Measurements from ENCODE around the gene EXOC6.

EXOC6 gene

GRCh38 chr10:92847202-92847864 is 987 bp upstream of the EXOC6 start:
- peaks cover 32% of the 10 kb centered on the region for H3K4me1 ChIP-seq
- no peaks in the 10 kb centered on the region for H3K9me3 ChIP-seq
- peak overlapping the region; percentile 85 for H3K4me2 ChIP-seq
- H3K9ac ChIP-seq = no peak overlapping the region
- TF ChIP-seq Cebpa-rat (IDR thresholded peaks at IDR 0.05) = peak; percentile 86
- no peaks in the 10 kb centered on the region for H3K27me3 ChIP-seq
- H4K20me1 ChIP-seq = no peaks in the 10 kb centered on the region
- H3K4me3 ChIP-seq = 0 out of 2 replicates have a peak overlapping the region, but pooled peaks have one; percentile 96
- H3K27ac ChIP-seq = no peak overlapping the region
- no peaks in the 10 kb centered on the region for H3K36me3 ChIP-seq

- H3K27me3 ChIP-seq = no peaks in the 10 kb centered on the region
- TF ChIP-seq Cebpa-rat (IDR thresholded peaks at IDR 0.05) = no peak
- H3K9ac ChIP-seq = peak overlapping the region; percentile 94
- peaks cover 32% of the 10 kb centered on the region for H3K4me1 ChIP-seq
- no peaks in the 10 kb centered on the region for H3K36me3 ChIP-seq
- H3K9me3 ChIP-seq = no peaks in the 10 kb centered on the region
- H3K4me3 ChIP-seq = peak overlapping the region; percentile 96
- peak overlapping the region; percentile 94 for H3K27ac ChIP-seq
- no peaks in the 10 kb centered on the region for H4K20me1 ChIP-seq
- H3K4me2 ChIP-seq = peak overlapping the region; percentile 85
Measured at GRCh38 chr10:92848037-92848440, 281 bp upstream of the EXOC6 start.

- Histone ChIP-seq H3K27me3 (no peaks in the 10 kb centered on the region), H3K36me3 (no peaks in the 10 kb centered on the region), H3K4me1 (peaks cover 32% of the 10 kb centered on the region), H3K27ac (peak overlapping the region; percentile 94), H3K9ac (peak overlapping the region; percentile 94), H3K4me3 (peak overlapping the region; percentile 96), H4K20me1 (no peaks in the 10 kb centered on the region), H3K9me3 (no peaks in the 10 kb centered on the region), H3K4me2 (peak overlapping the region; percentile 78)
- TF ChIP-seq Cebpa-rat (IDR thresholded peaks at IDR 0.05) = no peak
Measured at GRCh38 chr10:92849234-92849525, 860 bp downstream of the EXOC6 start.

GRCh38 chr10:92849576-92850090 is 1.3 kb downstream of the EXOC6 start:
- no peaks in the 10 kb centered on the region for H3K9me3 ChIP-seq
- no peaks in the 10 kb centered on the region for H3K36me3 ChIP-seq
- H3K4me3 ChIP-seq = peak overlapping the region; percentile 96
- H3K9ac ChIP-seq = peak overlapping the region; percentile 94
- H3K4me2 ChIP-seq = peak overlapping the region; percentile 78
- peaks cover 32% of the 10 kb centered on the region for H3K4me1 ChIP-seq
- H4K20me1 ChIP-seq = no peaks in the 10 kb centered on the region
- no peaks in the 10 kb centered on the region for H3K27me3 ChIP-seq
- TF ChIP-seq Cebpa-rat (IDR thresholded peaks at IDR 0.05) = no peak
- no peak overlapping the region for H3K27ac ChIP-seq

- H3K9me3 ChIP-seq = no peaks in the 10 kb centered on the region
- no peaks in the 10 kb centered on the region for H4K20me1 ChIP-seq
- H3K36me3 ChIP-seq = no peaks in the 10 kb centered on the region
- TF ChIP-seq Cebpa-rat (IDR thresholded peaks at IDR 0.05) = no peak
- no peak overlapping the region for H3K4me3 ChIP-seq
- H3K27me3 ChIP-seq = no peaks in the 10 kb centered on the region
- no peak overlapping the region for H3K9ac ChIP-seq
- no peak overlapping the region for H3K27ac ChIP-seq
- H3K4me1 ChIP-seq = peaks cover 32% of the 10 kb centered on the region
- H3K4me2 ChIP-seq = peak overlapping the region; percentile 78; the same call in 1 of the 2 replicates
Measured at GRCh38 chr10:92850185-92850584, 1.9 kb downstream of the EXOC6 start.

- TF ChIP-seq Cebpa-rat (IDR thresholded peaks at IDR 0.05) = no peak
- H3K9me3 ChIP-seq = peaks cover 4% of the 10 kb centered on the region; the same call in 1 of the 2 replicates
- H4K20me1 ChIP-seq = no peaks in the 10 kb centered on the region
- H3K36me3 ChIP-seq = no peaks in the 10 kb centered on the region
- no peaks in the 10 kb centered on the region for H3K27me3 ChIP-seq
- H3K9ac ChIP-seq = no peak overlapping the region
- H3K4me2 ChIP-seq = no peak overlapping the region
- H3K27ac ChIP-seq = no peak overlapping the region
- peaks cover 28% of the 10 kb centered on the region for H3K4me1 ChIP-seq
- H3K4me3 ChIP-seq = no peak overlapping the region
Measured at GRCh38 chr10:92851003-92851402, 2.7 kb downstream of the EXOC6 start.

- Histone ChIP-seq H3K9ac (no peak overlapping the region), H3K4me1 (no peaks in the 10 kb centered on the region), H3K9me3 (peaks cover 41% of the 10 kb centered on the region), H3K27ac (no peak overlapping the region), H3K27me3 (no peaks in the 10 kb centered on the region), H3K4me3 (no peak overlapping the region), H3K4me2 (no peak overlapping the region), H3K36me3 (peaks cover 13% of the 10 kb centered on the region; the same call in 1 of the 2 replicates), H4K20me1 (no peaks in the 10 kb centered on the region)
- TF ChIP-seq Cebpa-rat (IDR thresholded peaks at IDR 0.05) = no peak
Measured at GRCh38 chr10:92855560-92855959, 7.2 kb downstream of the EXOC6 start.

GRCh38 chr10:92857904-92858514 is 9.7 kb downstream of the EXOC6 start:
- Histone ChIP-seq H3K27me3 (no peaks in the 10 kb centered on the region), H4K20me1 (no peaks in the 10 kb centered on the region), H3K27ac (no peak overlapping the region), H3K9me3 (peaks cover 41% of the 10 kb centered on the region), H3K4me2 (no peak overlapping the region), H3K4me1 (no peaks in the 10 kb centered on the region), H3K4me3 (no peak overlapping the region), H3K36me3 (peaks cover 13% of the 10 kb centered on the region; the same call in 1 of the 2 replicates), H3K9ac (no peak overlapping the region)
- no peak for TF ChIP-seq Cebpa-rat (IDR thresholded peaks at IDR 0.05)

GRCh38 chr10:92867235-92867634 is 18.9 kb downstream of the EXOC6 start:
- Histone ChIP-seq H3K4me1 (no peaks in the 10 kb centered on the region), H4K20me1 (0 out of 2 replicates have a peak, but pooled peaks cover 11% of the 10 kb centered on the region), H3K27me3 (no peaks in the 10 kb centered on the region), H3K4me3 (no peak overlapping the region), H3K4me2 (no peak overlapping the region), H3K27ac (no peak overlapping the region), H3K9me3 (peaks cover 13% of the 10 kb centered on the region; the same call in 1 of the 2 replicates), H3K9ac (no peak overlapping the region), H3K36me3 (no peaks in the 10 kb centered on the region)
- no peak for TF ChIP-seq Cebpa-rat (IDR thresholded peaks at IDR 0.05)

- H3K27ac ChIP-seq = no peak overlapping the region
- H3K9me3 ChIP-seq = peaks cover 12% of the 10 kb centered on the region; the same call in 1 of the 2 replicates
- no peak overlapping the region for H3K4me2 ChIP-seq
- H3K27me3 ChIP-seq = no peaks in the 10 kb centered on the region
- no peak for TF ChIP-seq Cebpa-rat (IDR thresholded peaks at IDR 0.05)
- H3K4me3 ChIP-seq = no peak overlapping the region
- H4K20me1 ChIP-seq = 0 out of 2 replicates have a peak, but pooled peaks cover 11% of the 10 kb centered on the region
- no peak overlapping the region for H3K9ac ChIP-seq
- H3K4me1 ChIP-seq = 0 out of 2 replicates have a peak, but pooled peaks cover 2% of the 10 kb centered on the region
- no peaks in the 10 kb centered on the region for H3K36me3 ChIP-seq
Measured at GRCh38 chr10:92868036-92868435, 19.7 kb downstream of the EXOC6 start.

All from BLaER1 (cell line).